ENCODE measurements around the gene CEMIP2.
A peak's percentile ranks its signal among the peaks of the same experiment; 100 is the strongest.

CEMIP2 gene

DNA sequence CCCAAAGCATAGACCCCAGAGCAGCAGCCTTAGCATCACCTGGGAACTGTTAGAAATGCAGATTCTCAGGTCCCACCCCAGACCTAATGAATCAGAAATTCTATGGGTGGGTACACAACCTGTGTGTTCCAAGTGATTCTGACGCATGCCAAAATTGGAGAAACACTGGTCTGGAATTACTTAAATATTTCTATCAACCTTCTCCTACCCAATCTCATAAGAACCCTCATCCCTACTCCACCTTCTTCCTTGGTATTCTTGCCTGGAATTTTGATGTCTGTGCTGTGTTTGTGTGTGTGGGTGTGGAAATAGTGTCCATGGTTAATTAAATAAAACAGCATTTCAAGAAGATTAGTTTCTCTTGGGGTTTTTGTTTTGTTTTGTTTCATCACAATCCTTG is 111.8 kb downstream of the CEMIP2 start:
- no peaks in the 10 kb centered on the region for H3K9me3 ChIP-seq (ENCODE audit: low read depth, low read length)
- no peak overlapping the region for H3K4me3 ChIP-seq
- no peak overlapping the region for H3K9ac ChIP-seq (ENCODE audit: insufficient read length)
- no peak overlapping the region for H3K27ac ChIP-seq
- no peak for TF ChIP-seq EZH2 (IDR thresholded peaks at IDR 0.05)
- TF ChIP-seq POLR2AphosphoS5 (IDR thresholded peaks at IDR 0.05; ENCODE audit: borderline replicate concordance, low read depth, low read length) = no peak
- no peak for TF ChIP-seq FOXP2 (optimal IDR thresholded peaks at IDR 0.05; ENCODE audit: control extremely low read depth, extremely low read length, insufficient read depth)
- no peak for DNase-seq (ENCODE audit: low read depth, low spot score)
- H3K36me3 ChIP-seq (ENCODE audit: insufficient read depth, low read length) = no peaks in the 10 kb centered on the region

GRCh38 chr9:71655778-71656177 is 112.5 kb downstream of the CEMIP2 start:
- Histone ChIP-seq H3K4me3 (no peak overlapping the region), H3K27ac (no peak overlapping the region), H3K9me3 (ENCODE audit: low read depth, low read length) (no peaks in the 10 kb centered on the region), H3K36me3 (ENCODE audit: insufficient read depth, low read length) (no peaks in the 10 kb centered on the region), H3K9ac (ENCODE audit: insufficient read length) (no peak overlapping the region)
- no peak for DNase-seq (ENCODE audit: low read depth, low spot score)
- TF ChIP-seq FOXP2 (optimal IDR thresholded peaks at IDR 0.05; ENCODE audit: control extremely low read depth, extremely low read length, insufficient read depth) (no peak), POLR2AphosphoS5 (IDR thresholded peaks at IDR 0.05; ENCODE audit: borderline replicate concordance, low read depth, low read length) (no peak), EZH2 (IDR thresholded peaks at IDR 0.05) (no peak)

DNA sequence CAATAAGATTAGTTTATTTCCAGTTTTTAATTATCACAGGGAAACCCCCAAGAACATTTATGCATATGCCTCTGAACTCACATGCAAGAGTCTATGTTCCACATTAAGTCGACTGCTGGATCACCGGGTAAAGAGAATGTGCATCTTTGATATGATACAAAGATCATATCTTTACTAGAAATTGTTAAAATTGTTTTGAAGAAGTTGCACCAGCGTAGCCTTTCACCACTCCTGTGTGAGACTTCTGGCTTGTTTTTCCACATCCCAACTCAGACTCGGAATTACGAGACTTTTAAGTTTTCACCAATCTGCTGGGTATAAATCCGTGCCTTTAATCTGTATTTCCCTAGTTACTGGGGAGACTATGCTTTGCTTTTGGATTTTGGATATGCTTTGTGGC is 113.2 kb downstream of the CEMIP2 start:
- no peaks in the 10 kb centered on the region for H3K9me3 ChIP-seq (ENCODE audit: low read depth, low read length)
- no peak overlapping the region for H3K27ac ChIP-seq
- TF ChIP-seq EZH2 (IDR thresholded peaks at IDR 0.05) (no peak), POLR2AphosphoS5 (IDR thresholded peaks at IDR 0.05; ENCODE audit: borderline replicate concordance, low read depth, low read length) (no peak), FOXP2 (optimal IDR thresholded peaks at IDR 0.05; ENCODE audit: control extremely low read depth, extremely low read length, insufficient read depth) (no peak)
- no peak overlapping the region for H3K9ac ChIP-seq (ENCODE audit: insufficient read length)
- no peaks in the 10 kb centered on the region for H3K36me3 ChIP-seq (ENCODE audit: insufficient read depth, low read length)
- no peak for DNase-seq (ENCODE audit: low read depth, low spot score)
- no peak overlapping the region for H3K4me3 ChIP-seq

DNA sequence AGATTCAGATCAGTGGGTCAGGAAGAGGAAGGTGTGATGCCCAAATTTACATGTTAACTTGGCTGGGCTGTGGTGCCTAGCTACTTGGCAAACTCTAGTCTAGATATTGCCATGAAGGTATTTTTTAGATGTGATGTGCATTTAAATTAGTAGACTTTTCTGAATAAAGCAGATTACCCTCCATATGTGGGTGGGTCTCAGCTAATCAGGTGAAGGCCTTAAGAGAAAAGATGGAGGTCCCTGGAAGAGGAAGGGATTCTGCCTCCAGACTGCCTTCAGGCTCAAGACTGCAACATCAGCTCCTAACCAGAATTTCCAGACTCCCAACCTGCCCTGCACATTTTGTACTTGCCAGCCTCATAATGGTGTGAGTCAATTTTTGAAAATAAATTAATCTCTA is 115.8 kb downstream of the CEMIP2 start:
- Histone ChIP-seq H3K9me3 (ENCODE audit: low read depth, low read length) (no peaks in the 10 kb centered on the region), H3K36me3 (ENCODE audit: insufficient read depth, low read length) (no peaks in the 10 kb centered on the region), H3K4me3 (no peak overlapping the region), H3K27ac (no peak overlapping the region), H3K9ac (ENCODE audit: insufficient read length) (no peak overlapping the region)
- TF ChIP-seq EZH2 (IDR thresholded peaks at IDR 0.05) (no peak), FOXP2 (optimal IDR thresholded peaks at IDR 0.05; ENCODE audit: control extremely low read depth, extremely low read length, insufficient read depth) (no peak), POLR2AphosphoS5 (IDR thresholded peaks at IDR 0.05; ENCODE audit: borderline replicate concordance, low read depth, low read length) (no peak)
- DNase-seq (ENCODE audit: low read depth, low spot score) = no peak

- TF ChIP-seq FOXP2 (optimal IDR thresholded peaks at IDR 0.05; ENCODE audit: control extremely low read depth, extremely low read length, insufficient read depth) = no peak
- no peak overlapping the region for H3K27ac ChIP-seq
- no peak for DNase-seq (ENCODE audit: low read depth, low spot score)
- H3K36me3 ChIP-seq (ENCODE audit: insufficient read depth, low read length) = no peaks in the 10 kb centered on the region
- H3K4me3 ChIP-seq = no peak overlapping the region
- no peak overlapping the region for H3K9ac ChIP-seq (ENCODE audit: insufficient read length)
- H3K9me3 ChIP-seq (ENCODE audit: low read depth, low read length) = no peaks in the 10 kb centered on the region
These were observed 119.9 kb downstream of the CEMIP2 start for GRCh38 chr9:71648453-71648852.

- Histone ChIP-seq H3K4me3 (peak overlapping the region; percentile 23), H3K27ac (no peak overlapping the region), H3K9me3 (ENCODE audit: low read depth, low read length) (no peaks in the 10 kb centered on the region), H3K9ac (ENCODE audit: insufficient read length) (no peak overlapping the region), H3K36me3 (ENCODE audit: insufficient read depth, low read length) (no peaks in the 10 kb centered on the region)
- TF ChIP-seq POLR2AphosphoS5 (IDR thresholded peaks at IDR 0.05; ENCODE audit: borderline replicate concordance, low read depth, low read length) = no peak; the same call in 1 of the 2 replicates
- no peak for TF ChIP-seq EZH2 (IDR thresholded peaks at IDR 0.05)
- peak; percentile 36 for TF ChIP-seq FOXP2 (optimal IDR thresholded peaks at IDR 0.05; ENCODE audit: control extremely low read depth, extremely low read length, insufficient read depth)
- DNase-seq (ENCODE audit: low read depth, low spot score) = peak; percentile 70
These were observed 121.2 kb downstream of the CEMIP2 start for GRCh38 chr9:71647094-71647591.

- TF ChIP-seq EZH2 (IDR thresholded peaks at IDR 0.05) (no peak), POLR2AphosphoS5 (IDR thresholded peaks at IDR 0.05; ENCODE audit: borderline replicate concordance, low read depth, low read length) (no peak), FOXP2 (optimal IDR thresholded peaks at IDR 0.05; ENCODE audit: control extremely low read depth, extremely low read length, insufficient read depth) (no peak)
- Histone ChIP-seq H3K4me3 (no peak overlapping the region), H3K36me3 (ENCODE audit: insufficient read depth, low read length) (no peaks in the 10 kb centered on the region), H3K9ac (ENCODE audit: insufficient read length) (no peak overlapping the region), H3K9me3 (ENCODE audit: low read depth, low read length) (no peaks in the 10 kb centered on the region), H3K27ac (no peak overlapping the region)
- no peak for DNase-seq (ENCODE audit: low read depth, low spot score)
These were observed 122.2 kb downstream of the CEMIP2 start for GRCh38 chr9:71646131-71646530.

GRCh38 chr9:71644819-71645362 is 123.4 kb downstream of the CEMIP2 start:
- no peak overlapping the region for H3K9ac ChIP-seq (ENCODE audit: insufficient read length)
- no peaks in the 10 kb centered on the region for H3K36me3 ChIP-seq (ENCODE audit: insufficient read depth, low read length)
- DNase-seq (ENCODE audit: low read depth, low spot score) = no peak
- TF ChIP-seq POLR2AphosphoS5 (IDR thresholded peaks at IDR 0.05; ENCODE audit: borderline replicate concordance, low read depth, low read length) (no peak), EZH2 (IDR thresholded peaks at IDR 0.05) (no peak), FOXP2 (optimal IDR thresholded peaks at IDR 0.05; ENCODE audit: control extremely low read depth, extremely low read length, insufficient read depth) (no peak)
- H3K9me3 ChIP-seq (ENCODE audit: low read depth, low read length) = no peaks in the 10 kb centered on the region
- no peak overlapping the region for H3K27ac ChIP-seq
- H3K4me3 ChIP-seq = no peak overlapping the region

DNA sequence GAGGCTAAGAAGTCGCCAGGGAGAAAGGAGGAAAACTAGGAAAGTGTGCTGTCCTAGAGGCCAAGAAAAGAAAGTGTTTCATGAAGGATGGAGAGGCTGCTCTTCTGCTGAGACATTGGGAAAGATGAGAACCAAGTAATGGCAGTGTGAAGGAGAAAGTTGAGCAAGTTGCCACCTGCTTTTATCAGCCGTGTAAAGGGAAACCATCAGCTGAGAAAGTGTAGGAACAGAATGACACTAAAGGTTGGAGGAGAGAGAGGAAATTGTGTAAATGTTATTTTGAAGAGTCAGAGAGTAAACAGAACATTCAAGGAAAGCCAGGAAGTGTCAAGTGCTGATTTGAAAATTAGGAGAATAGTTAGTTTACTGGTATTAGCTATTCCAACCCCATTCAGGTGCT is 125.0 kb downstream of the CEMIP2 start:
- no peak for DNase-seq (ENCODE audit: low read depth, low spot score)
- H3K4me3 ChIP-seq = no peak overlapping the region
- TF ChIP-seq EZH2 (IDR thresholded peaks at IDR 0.05) (no peak), FOXP2 (optimal IDR thresholded peaks at IDR 0.05; ENCODE audit: control extremely low read depth, extremely low read length, insufficient read depth) (no peak), POLR2AphosphoS5 (IDR thresholded peaks at IDR 0.05; ENCODE audit: borderline replicate concordance, low read depth, low read length) (no peak)

More for the DNA sequence above, 125.0 kb downstream of the CEMIP2 start:
- H3K9me3 ChIP-seq (ENCODE audit: low read depth, low read length) = no peaks in the 10 kb centered on the region
- no peaks in the 10 kb centered on the region for H3K36me3 ChIP-seq (ENCODE audit: insufficient read depth, low read length)
- H3K9ac ChIP-seq (ENCODE audit: insufficient read length) = no peak overlapping the region
- no peak overlapping the region for H3K27ac ChIP-seq
